Measurements from ENCODE around the gene ANKRD60. TPM values are rescaled to one million over a fixed set of nuclear protein-coding genes. Genes with fewer than 3 reads are reported as not detected.

The ANKRD60 gene
- polyA plus RNA-seq, 1 experiment, result not detected

DNA sequence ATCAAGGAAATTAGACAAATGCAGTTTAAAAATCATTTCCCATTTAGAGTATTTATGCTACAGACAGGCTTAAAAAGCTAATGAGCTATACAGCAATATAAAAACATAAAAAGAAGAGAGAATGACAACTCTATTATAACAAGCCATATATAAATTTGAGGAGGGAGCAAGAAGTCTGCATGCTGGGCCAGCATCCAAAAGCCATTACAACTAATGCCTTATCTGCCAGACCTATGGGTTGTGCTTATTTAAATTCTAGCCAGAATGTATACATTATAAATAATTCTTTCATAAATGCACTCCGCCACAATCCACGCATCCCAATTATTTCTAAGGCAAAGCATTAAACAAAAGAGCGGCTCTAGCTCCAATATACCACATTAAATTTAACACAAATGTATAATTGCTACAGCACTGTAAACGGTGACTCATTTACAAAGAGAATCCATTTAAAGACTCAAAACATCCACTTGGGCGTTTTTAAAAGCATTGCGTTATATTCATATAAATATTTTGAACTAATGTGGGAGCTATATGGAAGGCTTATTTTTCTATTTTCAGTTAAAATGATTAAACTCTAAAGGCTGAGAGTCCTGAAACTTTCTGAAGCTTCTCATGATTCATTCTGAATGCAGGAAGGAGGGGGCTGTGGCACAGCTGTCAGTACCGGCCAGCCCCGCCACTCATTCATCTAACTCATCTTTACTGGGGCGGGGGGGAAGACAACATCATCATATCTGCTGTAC lies 43.3 kb upstream of the ANKRD60 start:
- ChIA-PET POLR2A (interaction anchor here (0.5 to 1.2 kb wide), 2 partner anchors 25 to 62 kb away, joined by 3 to 4 read pairs; no protein-coding TSS in a partner anchor), CTCF (interaction anchor here (0.7 to 1.6 kb wide), 4 partner anchors 33 to 176 kb away, joined by 3 to 4 read pairs (median 3); no protein-coding TSS in a partner anchor)
- Histone ChIP-seq H3K9me3 (ENCODE audit: control insufficient read depth, insufficient read depth, low read length) (peaks cover 3% of the 10 kb centered on the region; the same call in 1 of the 2 replicates), H3K4me3 (ENCODE audit: low read depth, low read length) (no peak overlapping the region), H3K27ac (ENCODE audit: low read depth, low read length) (peak overlapping the region; percentile 62), H3K27me3 (ENCODE audit: control insufficient read depth, insufficient read depth, low read length) (no peaks in the 10 kb centered on the region)
- peak; percentile 8 for DNase-seq (ENCODE audit: low read depth, low spot score)
- no peak for TF ChIP-seq CTCF (IDR thresholded peaks at IDR 0.05; ENCODE audit: low read depth, low read length)

- TF ChIP-seq CTCF (IDR thresholded peaks at IDR 0.05; ENCODE audit: low read depth, low read length), result no peak
- H3K27me3 ChIP-seq (ENCODE audit: control insufficient read depth, insufficient read depth, low read length), result no peaks in the 10 kb centered on the region
- H3K4me3 ChIP-seq (ENCODE audit: low read depth, low read length), result no peak overlapping the region
- ChIA-PET CTCF (no interaction called here), POLR2A (no interaction called here)
- DNase-seq (ENCODE audit: low read depth, low spot score), result no peak
- peaks cover 3% of the 10 kb centered on the region; the same call in 1 of the 2 replicates for H3K9me3 ChIP-seq (ENCODE audit: control insufficient read depth, insufficient read depth, low read length)
- no peak overlapping the region for H3K27ac ChIP-seq (ENCODE audit: low read depth, low read length)
Observed at GRCh38 chr20:58268936-58269619, 40.6 kb upstream of the ANKRD60 start.

GRCh38 chr20:58268421-58268821 lies 40.0 kb upstream of the ANKRD60 start:
- Histone ChIP-seq H3K4me3 (ENCODE audit: low read depth, low read length) (no peak overlapping the region), H3K27me3 (ENCODE audit: control insufficient read depth, insufficient read depth, low read length) (no peaks in the 10 kb centered on the region), H3K27ac (ENCODE audit: low read depth, low read length) (no peak overlapping the region), H3K9me3 (ENCODE audit: control insufficient read depth, insufficient read depth, low read length) (no peaks in the 10 kb centered on the region)
- ChIA-PET CTCF (no interaction called here), POLR2A (no interaction called here)
- no peak for DNase-seq (ENCODE audit: low read depth, low spot score)
- TF ChIP-seq CTCF (IDR thresholded peaks at IDR 0.05; ENCODE audit: low read depth, low read length), result no peak

DNA sequence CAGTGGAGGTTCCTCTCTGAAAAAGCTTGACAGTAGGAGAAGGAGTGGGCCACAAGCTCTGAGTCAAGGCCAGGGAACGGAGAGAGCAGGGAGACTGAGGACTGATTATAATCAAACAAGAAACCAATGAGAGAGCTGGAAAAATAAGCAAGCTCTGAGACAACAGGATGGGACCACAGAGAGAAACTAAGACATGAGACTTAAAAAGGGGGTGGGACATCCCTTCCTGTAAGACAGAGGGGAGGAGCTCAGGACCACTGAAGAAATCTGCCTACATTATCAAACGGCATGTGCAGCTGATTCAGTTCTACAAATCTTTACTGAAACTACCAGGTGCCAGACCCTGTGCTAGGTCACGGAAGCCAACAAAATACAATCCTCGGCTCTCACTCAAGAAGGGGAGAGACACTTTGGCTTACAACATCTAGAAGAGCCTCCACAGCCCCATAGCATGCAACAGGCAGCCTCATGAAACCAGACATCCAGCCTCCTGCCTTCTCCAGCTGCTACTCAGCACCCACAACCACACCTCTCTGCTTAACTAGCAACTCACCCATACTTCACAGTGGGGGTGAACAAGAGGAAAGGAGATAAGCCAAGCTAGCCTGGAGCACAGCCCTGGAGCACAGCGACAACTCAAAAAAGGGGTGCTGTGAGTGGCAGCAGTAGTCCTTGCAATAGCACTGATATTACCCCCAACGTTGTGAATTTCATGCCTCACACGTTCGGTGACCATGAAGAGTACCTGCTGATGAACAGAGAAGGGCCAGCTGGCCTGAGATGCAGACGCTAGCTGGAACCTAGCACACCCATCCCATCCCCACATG lies 39.1 kb upstream of the ANKRD60 start:
- no peaks in the 10 kb centered on the region for H3K27me3 ChIP-seq (ENCODE audit: control insufficient read depth, insufficient read depth, low read length)
- no peak overlapping the region for H3K27ac ChIP-seq (ENCODE audit: low read depth, low read length)
- H3K4me3 ChIP-seq (ENCODE audit: low read depth, low read length), result no peak overlapping the region
- ChIA-PET CTCF (interaction anchor here (0.7 to 1.0 kb wide), 2 partner anchors 384 to 432 kb away, joined by 3 to 4 read pairs; partner anchors contain the start of gene STX16), POLR2A (interaction anchor here (0.6 kb wide), 1 partner anchor 107 kb away, joined by 10 read pairs; no protein-coding TSS in a partner anchor)
- no peak for TF ChIP-seq CTCF (IDR thresholded peaks at IDR 0.05; ENCODE audit: low read depth, low read length)
- no peaks in the 10 kb centered on the region for H3K9me3 ChIP-seq (ENCODE audit: control insufficient read depth, insufficient read depth, low read length)
- no peak for DNase-seq (ENCODE audit: low read depth, low spot score)
